ENCODE results near the gene NPHS1.

NPHS1 gene

GRCh38 chr19:35786299-35787160, 65.8 kb downstream of the NPHS1 start:
- Histone ChIP-seq H2AFZ (ENCODE audit: low read length) (no peak overlapping the region), H3K4me3 (ENCODE audit: low read length, poor library complexity, severe bottlenecking) (no peak overlapping the region), H3K27me3 (ENCODE audit: insufficient read depth, low read length, poor library complexity, severe bottlenecking) (no peaks in the 10 kb centered on the region), H3K9ac (ENCODE audit: low read depth, low read length, poor library complexity, severe bottlenecking) (no peak overlapping the region), H3K4me1 (ENCODE audit: insufficient read depth, low read length, poor library complexity, severe bottlenecking) (no peaks in the 10 kb centered on the region), H3K9me3 (ENCODE audit: insufficient read depth, low read depth, low read length) (no peaks in the 10 kb centered on the region), H3K9me2 (replicated peaks; ENCODE audit: low read depth, low read length) (no peaks in the 10 kb centered on the region), H3K36me3 (ENCODE audit: insufficient read depth, low read length) (peaks cover 8% of the 10 kb centered on the region; the same call in 1 of the 2 replicates), H3F3A (ENCODE audit: low read depth) (no peaks in the 10 kb centered on the region), H3K79me2 (ENCODE audit: insufficient read depth, low read length) (no peaks in the 10 kb centered on the region), H3K4me2 (ENCODE audit: low read depth, low read length, poor library complexity, severe bottlenecking) (no peak overlapping the region), H4K20me1 (ENCODE audit: insufficient read depth, low read length, poor library complexity, severe bottlenecking) (peaks cover 3% of the 10 kb centered on the region)
- no peak for TF ChIP-seq CTCF (conservative IDR thresholded peaks at IDR 0.05; ENCODE audit: low read length)
- TF ChIP-seq EZH2phosphoT487 (IDR thresholded peaks at IDR 0.05; ENCODE audit: borderline replicate concordance) = no peak

- Histone ChIP-seq H3K4me2 (ENCODE audit: low read depth, low read length, poor library complexity, severe bottlenecking) (no peak overlapping the region), H3F3A (ENCODE audit: low read depth) (no peaks in the 10 kb centered on the region), H3K9me3 (ENCODE audit: insufficient read depth, low read depth, low read length) (no peaks in the 10 kb centered on the region), H4K20me1 (ENCODE audit: insufficient read depth, low read length, poor library complexity, severe bottlenecking) (peaks cover 3% of the 10 kb centered on the region), H3K27me3 (ENCODE audit: insufficient read depth, low read length, poor library complexity, severe bottlenecking) (no peaks in the 10 kb centered on the region), H3K9ac (ENCODE audit: low read depth, low read length, poor library complexity, severe bottlenecking) (no peak overlapping the region), H3K9me2 (replicated peaks; ENCODE audit: low read depth, low read length) (no peaks in the 10 kb centered on the region), H3K79me2 (ENCODE audit: insufficient read depth, low read length) (no peaks in the 10 kb centered on the region), H3K4me3 (ENCODE audit: low read length, poor library complexity, severe bottlenecking) (no peak overlapping the region), H3K4me1 (ENCODE audit: insufficient read depth, low read length, poor library complexity, severe bottlenecking) (no peaks in the 10 kb centered on the region), H2AFZ (ENCODE audit: low read length) (no peak overlapping the region), H3K36me3 (ENCODE audit: insufficient read depth, low read length) (peaks cover 15% of the 10 kb centered on the region; the same call in 1 of the 2 replicates)
- TF ChIP-seq EZH2phosphoT487 (IDR thresholded peaks at IDR 0.05; ENCODE audit: borderline replicate concordance) (no peak), CTCF (conservative IDR thresholded peaks at IDR 0.05; ENCODE audit: low read length) (no peak)
Measured at GRCh38 chr19:35785339-35785627, 67.0 kb downstream of the NPHS1 start.

GRCh38 chr19:35784503-35785338, 67.6 kb downstream of the NPHS1 start:
- Histone ChIP-seq H3K27me3 (ENCODE audit: insufficient read depth, low read length, poor library complexity, severe bottlenecking) (no peaks in the 10 kb centered on the region), H3K9ac (ENCODE audit: low read depth, low read length, poor library complexity, severe bottlenecking) (no peak overlapping the region), H2AFZ (ENCODE audit: low read length) (no peak overlapping the region), H3K9me2 (replicated peaks; ENCODE audit: low read depth, low read length) (no peaks in the 10 kb centered on the region), H3K4me3 (ENCODE audit: low read length, poor library complexity, severe bottlenecking) (no peak overlapping the region), H3K9me3 (ENCODE audit: insufficient read depth, low read depth, low read length) (no peaks in the 10 kb centered on the region), H4K20me1 (ENCODE audit: insufficient read depth, low read length, poor library complexity, severe bottlenecking) (peaks cover 3% of the 10 kb centered on the region), H3K79me2 (ENCODE audit: insufficient read depth, low read length) (0 out of 2 replicates have a peak, but pooled peaks cover 2% of the 10 kb centered on the region), H3F3A (ENCODE audit: low read depth) (no peaks in the 10 kb centered on the region), H3K4me2 (ENCODE audit: low read depth, low read length, poor library complexity, severe bottlenecking) (no peak overlapping the region), H3K4me1 (ENCODE audit: insufficient read depth, low read length, poor library complexity, severe bottlenecking) (no peaks in the 10 kb centered on the region), H3K36me3 (ENCODE audit: insufficient read depth, low read length) (peaks cover 20% of the 10 kb centered on the region; the same call in 1 of the 2 replicates)
- TF ChIP-seq EZH2phosphoT487 (IDR thresholded peaks at IDR 0.05; ENCODE audit: borderline replicate concordance) = no peak
- no peak for TF ChIP-seq CTCF (conservative IDR thresholded peaks at IDR 0.05; ENCODE audit: low read length)

Measured in Loucy (cell line).